AG09319 (cell line): Measurements from ENCODE around the gene PROSER2.

Source experiments
- DNase-seq: peaks from one replicate; pipeline ENCODE4 v3.0.0-alpha.2; 2010; ENCODE audit warnings: low read depth; ENCODE audit errors: extremely low read depth
- CTCF ChIP-seq: IDR thresholded peaks from 2 replicates; pipeline ENCODE4 v1.5.1; 2011; ENCODE audit warnings: low read depth, mild to moderate bottlenecking, inconsistent platforms, low read length, moderate library complexity

PROSER2 gene

GRCh38 chr10:11804336-11804735 is 18.8 kb upstream of the PROSER2 start:
- no peak for TF ChIP-seq CTCF
- DNase-seq, result no peak

- no peak for TF ChIP-seq CTCF
- no peak for DNase-seq
Measured at GRCh38 chr10:11805792-11806191, 17.4 kb upstream of the PROSER2 start.

- DNase-seq, result no peak
- TF ChIP-seq CTCF, result no peak
Measured at GRCh38 chr10:11806706-11807105, 16.4 kb upstream of the PROSER2 start.

- no peak for DNase-seq
- TF ChIP-seq CTCF, result no peak
Measured at GRCh38 chr10:11808808-11809207, 14.3 kb upstream of the PROSER2 start.

GRCh38 chr10:11810313-11810766 is 12.8 kb upstream of the PROSER2 start:
- no peak for DNase-seq
- TF ChIP-seq CTCF, result no peak

GRCh38 chr10:11810973-11811372 is 12.2 kb upstream of the PROSER2 start:
- no peak for TF ChIP-seq CTCF

GRCh38 chr10:11813177-11813576 is 10.0 kb upstream of the PROSER2 start:
- TF ChIP-seq CTCF, result no peak
- no peak for DNase-seq

More at GRCh38 chr10:11810973-11811372, 12.2 kb upstream of the PROSER2 start:
- DNase-seq, result no peak
